ENCODE measurements around the gene SLC52A3. TPM values are rescaled to one million over a fixed set of nuclear protein-coding genes. Genes with fewer than 3 reads are reported as not detected.
"Not testable (repeated sequence)": the region's sequence is repeated elsewhere in the genome, so short reads cannot be mapped to it uniquely, and the experiment has no call there.

SLC52A3 gene
- total RNA-seq, 4 donors from 2014 or later, result 0.15 to 8.5 (median 2.2) TPM

DNA sequence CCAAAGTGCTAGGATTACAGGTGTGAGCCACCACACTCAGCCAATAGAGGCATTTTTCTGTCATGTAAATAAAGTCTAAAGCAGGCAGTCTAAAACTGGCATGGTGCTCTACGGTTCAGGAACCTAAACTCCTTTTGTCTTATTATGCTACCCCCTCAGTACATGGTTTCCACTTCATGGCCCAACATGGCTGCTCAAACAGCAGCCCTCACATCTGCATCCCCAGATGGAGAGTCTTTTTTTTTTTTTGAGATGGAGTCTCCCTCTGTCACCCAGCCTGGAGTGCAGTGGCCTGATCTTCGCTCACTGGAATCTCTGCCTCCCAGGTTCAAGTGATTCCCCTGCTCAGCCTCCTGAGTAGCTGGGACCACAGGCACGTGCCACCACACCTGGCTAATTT lies 38.3 kb downstream of the SLC52A3 start:
- WGBS, result 87% methylated on average over 3 of the region's 3 CpGs
- Histone ChIP-seq H3K4me1 (peaks cover 10% of the 10 kb centered on the region), H3K4me3 (no peak overlapping the region), H3K9me3 (no peaks in the 10 kb centered on the region), H3K27me3 (peaks cover 61% of the 10 kb centered on the region), H3K27ac (no peak overlapping the region), H3K36me3 (no peaks in the 10 kb centered on the region)
- DNase-seq (ENCODE audit: low spot score in 2 of 2), result no peak
- TF ChIP-seq, protein P1, sequence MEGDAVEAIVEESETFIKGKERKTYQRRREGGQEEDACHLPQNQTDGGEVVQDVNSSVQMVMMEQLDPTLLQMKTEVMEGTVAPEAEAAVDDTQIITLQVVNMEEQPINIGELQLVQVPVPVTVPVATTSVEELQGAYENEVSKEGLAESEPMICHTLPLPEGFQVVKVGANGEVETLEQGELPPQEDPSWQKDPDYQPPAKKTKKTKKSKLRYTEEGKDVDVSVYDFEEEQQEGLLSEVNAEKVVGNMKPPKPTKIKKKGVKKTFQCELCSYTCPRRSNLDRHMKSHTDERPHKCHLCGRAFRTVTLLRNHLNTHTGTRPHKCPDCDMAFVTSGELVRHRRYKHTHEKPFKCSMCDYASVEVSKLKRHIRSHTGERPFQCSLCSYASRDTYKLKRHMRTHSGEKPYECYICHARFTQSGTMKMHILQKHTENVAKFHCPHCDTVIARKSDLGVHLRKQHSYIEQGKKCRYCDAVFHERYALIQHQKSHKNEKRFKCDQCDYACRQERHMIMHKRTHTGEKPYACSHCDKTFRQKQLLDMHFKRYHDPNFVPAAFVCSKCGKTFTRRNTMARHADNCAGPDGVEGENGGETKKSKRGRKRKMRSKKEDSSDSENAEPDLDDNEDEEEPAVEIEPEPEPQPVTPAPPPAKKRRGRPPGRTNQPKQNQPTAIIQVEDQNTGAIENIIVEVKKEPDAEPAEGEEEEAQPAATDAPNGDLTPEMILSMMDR (IDR thresholded peaks at IDR 0.05), result no peak
- TF ChIP-seq POLR2AphosphoS5 (IDR thresholded peaks at IDR 0.05) (no peak), POLR2A (IDR thresholded peaks at IDR 0.05) (no peak), EP300 (IDR thresholded peaks at IDR 0.05) (no peak)

DNA sequence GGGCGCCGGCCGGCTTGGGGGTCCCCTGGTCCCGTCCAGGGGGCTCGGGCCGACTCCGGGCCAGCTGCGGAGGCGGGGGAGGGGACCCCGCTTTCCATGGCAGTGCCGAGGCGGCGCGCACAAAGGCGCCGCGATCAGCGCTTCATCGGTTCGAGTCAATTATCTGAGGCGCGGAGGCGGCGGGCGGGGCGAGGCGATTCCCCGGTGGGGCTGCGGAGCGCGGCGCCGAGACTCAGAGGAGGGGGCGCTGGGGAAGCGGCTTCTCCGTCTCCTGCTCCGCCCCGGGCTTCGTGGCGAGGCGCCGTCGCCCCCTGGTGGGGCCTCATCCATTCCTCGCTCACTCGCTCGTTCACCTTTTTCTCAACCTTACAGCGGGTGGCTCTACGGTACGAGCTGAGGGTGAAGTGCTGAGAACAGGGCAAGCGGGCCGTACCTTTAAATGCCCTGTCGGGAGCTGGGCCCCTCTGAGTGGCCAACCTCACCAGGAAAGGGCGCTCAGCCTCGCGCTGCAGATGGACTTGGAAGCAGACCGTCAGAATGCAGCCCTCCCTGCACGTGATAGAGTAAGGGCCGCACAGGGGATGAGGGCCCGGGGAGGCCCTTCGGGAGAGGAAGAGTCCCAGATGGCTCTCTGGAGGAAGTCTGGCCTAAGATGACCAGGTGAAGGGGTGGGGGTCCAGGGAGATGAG lies 39.9 kb downstream of the SLC52A3 start:
- 27% methylated on average over 5 of the region's 60 CpGs for WGBS
- no peak for DNase-seq (ENCODE audit: low spot score in 2 of 2)
- H3K27me3 ChIP-seq, result peaks cover 68% of the 10 kb centered on the region
- H3K4me3 ChIP-seq, result peak overlapping the region; percentile 47
- H3K9me3 ChIP-seq, result no peaks in the 10 kb centered on the region
- H3K4me1 ChIP-seq, result peaks cover 10% of the 10 kb centered on the region
- no peak for TF ChIP-seq POLR2AphosphoS5 (IDR thresholded peaks at IDR 0.05)
- TF ChIP-seq, protein P1 (IDR thresholded peaks at IDR 0.05), result peak in 1 of 2 donors; percentile 52
- H3K27ac ChIP-seq, result no peak overlapping the region
- H3K36me3 ChIP-seq, result no peaks in the 10 kb centered on the region

DNA sequence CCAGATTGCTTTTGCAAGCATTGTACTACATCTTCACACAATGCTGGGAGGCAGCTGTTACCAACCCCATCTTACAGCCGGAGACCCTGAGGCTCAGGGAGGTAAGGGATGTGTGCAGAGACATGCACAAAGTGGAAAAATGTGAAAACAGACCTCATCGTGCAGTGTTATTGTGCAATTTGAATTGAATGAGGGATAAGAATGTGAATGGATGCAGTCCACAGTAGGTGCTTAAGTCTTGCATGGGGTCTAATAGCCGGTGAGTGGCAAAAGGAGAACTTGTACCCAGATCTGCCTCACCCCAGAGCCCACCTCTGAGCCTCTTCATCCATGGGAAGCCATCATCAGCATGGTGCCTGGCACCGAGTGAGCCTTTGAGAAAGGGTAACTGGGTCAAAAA lies 42.1 kb downstream of the SLC52A3 start:
- TF ChIP-seq EP300 (IDR thresholded peaks at IDR 0.05) (no peak), POLR2A (IDR thresholded peaks at IDR 0.05) (no peak), POLR2AphosphoS5 (IDR thresholded peaks at IDR 0.05) (no peak)
- TF ChIP-seq, protein P1 (IDR thresholded peaks at IDR 0.05), result no peak
- WGBS, result 57% methylated on average over 4 of the region's 4 CpGs
- H3K4me3 ChIP-seq, result no peak overlapping the region
- no peak overlapping the region for H3K27ac ChIP-seq
- no peak for DNase-seq (ENCODE audit: low spot score in 2 of 2)
- H3K27me3 ChIP-seq, result peaks cover 89% of the 10 kb centered on the region
- no peaks in the 10 kb centered on the region for H3K9me3 ChIP-seq
- H3K36me3 ChIP-seq, result no peaks in the 10 kb centered on the region
- peaks cover 10% of the 10 kb centered on the region for H3K4me1 ChIP-seq

DNA sequence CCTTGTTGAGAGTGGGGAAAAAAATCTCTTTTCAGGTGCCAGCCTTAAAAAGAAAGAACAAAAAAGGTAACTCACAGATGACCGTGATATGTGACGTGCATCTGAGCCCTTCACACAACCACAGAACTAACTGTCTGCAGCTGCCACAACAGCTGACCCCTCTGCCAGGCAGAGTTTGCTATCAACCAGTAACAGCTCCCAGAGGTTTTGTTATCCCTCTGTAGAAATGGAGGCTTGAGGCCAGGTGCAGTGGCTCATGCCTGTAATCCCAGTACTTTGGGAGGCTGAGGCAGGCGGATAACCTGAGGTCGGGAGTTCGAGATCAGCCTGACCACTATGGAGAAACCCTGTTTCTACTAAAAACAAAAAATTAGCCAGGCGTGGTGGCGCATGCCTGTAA lies 42.8 kb downstream of the SLC52A3 start:
- TF ChIP-seq POLR2A (IDR thresholded peaks at IDR 0.05) (no peak), EP300 (IDR thresholded peaks at IDR 0.05) (no peak), POLR2AphosphoS5 (IDR thresholded peaks at IDR 0.05) (no peak)
- TF ChIP-seq, protein P1 (IDR thresholded peaks at IDR 0.05), result no peak
- 84% methylated on average over 7 of the region's 7 CpGs for WGBS
- Histone ChIP-seq H3K36me3 (no peaks in the 10 kb centered on the region), H3K9me3 (no peaks in the 10 kb centered on the region), H3K4me3 (no peak overlapping the region), H3K27me3 (peaks cover 95% of the 10 kb centered on the region), H3K27ac (no peak overlapping the region), H3K4me1 (peaks cover 10% of the 10 kb centered on the region)
- DNase-seq (ENCODE audit: low spot score in 2 of 2), result no peak

DNA sequence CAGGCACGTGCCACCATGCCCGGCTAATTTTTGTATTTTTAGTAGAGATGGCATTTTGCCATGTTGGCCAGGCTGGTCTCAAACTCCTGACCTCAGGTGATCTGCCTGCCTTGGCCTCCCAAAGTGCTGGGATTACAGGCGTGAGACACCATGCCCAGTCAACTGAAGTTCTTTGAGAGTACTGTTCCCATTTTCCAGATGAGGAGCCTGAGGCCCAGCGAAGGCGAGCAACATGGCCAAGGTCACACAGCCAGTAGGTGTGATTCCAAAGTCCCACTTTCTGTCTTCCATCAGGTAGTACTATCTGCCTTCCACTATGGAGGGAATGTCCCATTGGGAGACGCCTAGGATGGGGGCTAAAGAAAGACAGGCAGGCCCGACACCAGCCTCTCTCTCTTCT lies 43.5 kb downstream of the SLC52A3 start:
- not testable (repeated sequence) for DNase-seq (ENCODE audit: low spot score in 2 of 2); H3K27ac ChIP-seq; H3K9me3 ChIP-seq; H3K36me3 ChIP-seq; H3K4me1 ChIP-seq; H3K4me3 ChIP-seq
- 94% methylated on average over 6 of the region's 7 CpGs for WGBS
- peaks cover 95% of the 10 kb centered on the region for H3K27me3 ChIP-seq

DNA sequence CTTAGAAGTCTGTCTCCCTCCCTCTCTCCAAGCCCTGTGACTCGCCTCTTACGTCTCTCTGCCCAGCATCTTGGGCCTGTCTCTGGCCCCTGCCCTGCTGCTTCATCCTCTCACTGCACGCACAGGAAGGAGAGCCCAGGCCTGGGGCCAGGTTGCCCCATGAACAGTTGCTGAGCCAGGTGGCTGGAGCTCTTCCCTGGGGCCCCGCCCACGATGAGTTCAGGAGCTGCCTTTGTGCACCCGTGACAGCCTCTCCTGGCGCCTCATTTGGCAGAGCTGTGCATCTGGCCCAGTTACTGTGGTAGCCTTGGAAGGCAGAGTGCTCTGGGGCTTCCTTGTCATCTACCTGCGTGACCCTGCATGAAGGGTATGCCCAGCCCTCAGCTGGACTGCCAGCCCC lies 44.5 kb downstream of the SLC52A3 start:
- Histone ChIP-seq H3K9me3 (no peaks in the 10 kb centered on the region), H3K27me3 (peaks cover 95% of the 10 kb centered on the region), H3K4me1 (peaks cover 10% of the 10 kb centered on the region), H3K4me3 (no peak overlapping the region), H3K36me3 (no peaks in the 10 kb centered on the region), H3K27ac (no peak overlapping the region)
- DNase-seq (ENCODE audit: low spot score in 2 of 2), result no peak
- TF ChIP-seq EP300 (IDR thresholded peaks at IDR 0.05), result no peak
- no peak for TF ChIP-seq POLR2A (IDR thresholded peaks at IDR 0.05)
- TF ChIP-seq, protein P1 (IDR thresholded peaks at IDR 0.05), result no peak
- no peak for TF ChIP-seq POLR2AphosphoS5 (IDR thresholded peaks at IDR 0.05)
- 49% methylated on average over 6 of the region's 8 CpGs for WGBS
